Inflammatory macrophage treated with lipopolysaccharide for 4 hours (primary cell): ENCODE results near the gene PTPRZ1.

Source experiments
- DNase-seq: peaks from one replicate; pipeline ENCODE4 v3.0.0-alpha.2; 2020

PTPRZ1 gene

DNA sequence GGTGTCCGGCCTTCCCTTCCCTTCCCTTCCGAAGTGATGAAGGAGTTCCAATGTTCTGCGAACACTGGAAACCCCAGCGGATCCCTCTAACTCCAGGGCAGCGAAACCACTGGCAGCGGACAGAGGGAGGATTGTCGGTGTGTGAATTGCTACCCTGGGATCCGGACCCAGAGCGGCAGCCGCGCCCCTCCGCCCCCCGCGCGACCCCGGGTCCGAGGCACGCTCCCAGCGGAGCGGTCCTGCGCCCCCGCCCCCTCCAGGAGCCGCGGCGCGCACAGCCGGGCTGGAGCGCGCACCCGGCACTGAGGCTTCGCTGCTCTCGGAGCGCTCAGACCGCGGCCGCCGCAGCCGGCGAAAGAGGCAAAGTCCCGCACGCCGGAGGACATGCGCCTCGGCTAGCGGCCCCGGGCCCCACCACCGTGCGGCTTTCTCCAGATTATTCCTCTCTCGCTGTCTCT, at the start of gene PTPRZ1:
TSS of gene PTPRZ1 (plus strand) at position 331 of the 458 bp plus-strand sequence. CDS start 339 bp downstream, outside the sequence.
- no peak for DNase-seq

DNA sequence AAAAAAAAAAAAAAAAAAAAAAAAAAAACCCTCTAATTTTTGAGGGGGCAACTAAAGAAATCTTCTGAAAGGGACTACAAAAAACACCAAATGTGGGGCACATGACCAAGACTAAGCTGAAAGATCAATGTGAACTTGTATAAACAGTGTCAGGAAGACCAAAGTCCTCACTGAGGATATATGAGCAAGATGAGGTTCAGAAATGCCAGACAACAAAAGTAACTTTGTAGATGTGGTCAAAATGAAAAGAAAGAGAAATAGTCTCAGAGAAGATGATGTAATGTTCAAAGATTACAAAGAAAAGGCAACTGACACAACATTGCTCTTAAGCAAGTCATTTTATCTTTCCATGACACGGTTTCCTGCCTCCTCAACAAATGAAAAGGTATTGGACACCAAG, 48.7 kb upstream of the PTPRZ1 start:
- DNase-seq = no peak

DNA sequence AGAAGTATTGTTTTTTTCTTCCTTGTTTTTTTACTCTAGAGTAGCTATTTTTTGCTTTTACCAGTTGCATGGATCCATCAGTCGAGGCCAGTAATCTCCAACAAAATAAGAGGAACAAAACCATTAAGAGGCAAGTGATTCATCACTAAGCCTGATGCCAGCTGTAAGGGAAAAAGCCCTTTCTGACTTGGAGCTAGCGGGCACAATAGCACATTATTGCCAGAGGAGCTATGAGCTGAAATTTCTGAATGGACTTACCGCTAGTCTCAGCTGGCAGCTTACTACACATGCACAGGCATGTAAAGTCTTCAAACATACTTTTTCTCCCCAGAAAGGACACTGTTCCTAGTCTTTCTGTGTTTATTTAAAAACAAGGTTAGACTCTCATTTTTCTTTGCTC, 41.6 kb upstream of the PTPRZ1 start:
- DNase-seq = no peak

DNA sequence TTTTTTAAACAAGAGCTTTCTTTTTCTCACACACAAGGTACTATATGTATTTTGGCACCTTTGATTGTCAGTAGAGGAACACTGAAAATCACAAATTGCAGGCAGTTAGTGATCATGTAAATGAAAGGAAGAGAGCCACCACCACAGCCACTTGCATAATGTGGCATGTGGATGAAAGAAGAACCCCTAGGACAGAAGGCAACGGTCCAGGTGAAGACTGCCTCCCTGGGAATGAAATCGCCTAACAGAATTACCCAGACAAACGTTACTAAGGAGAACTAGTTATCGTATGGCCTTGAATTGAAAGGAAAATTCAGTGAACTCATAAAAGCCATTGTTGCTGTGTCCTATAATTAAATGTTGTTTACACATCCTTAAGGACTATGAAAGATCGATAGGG, 41.2 kb upstream of the PTPRZ1 start:
- DNase-seq = no peak

DNA sequence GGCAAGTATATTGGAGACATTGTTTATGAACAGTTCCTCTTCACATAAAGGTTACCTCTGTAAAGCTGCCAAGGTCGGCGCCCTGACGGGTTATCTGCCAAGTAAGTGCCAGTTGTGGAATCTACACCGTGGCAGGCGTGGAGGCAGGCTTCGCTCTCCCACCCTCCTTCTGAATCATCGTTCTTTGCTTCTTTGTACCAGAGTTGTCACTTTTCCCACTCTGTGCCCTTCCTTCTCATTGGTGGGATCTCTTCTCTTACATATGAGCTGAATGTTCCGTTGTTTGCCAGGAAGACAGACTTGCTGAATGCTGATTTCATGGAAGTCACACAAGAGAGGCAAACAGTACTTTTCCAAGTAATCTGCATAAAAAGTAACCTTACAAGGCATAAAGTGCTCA, 40.6 kb upstream of the PTPRZ1 start:
- DNase-seq = no peak

DNA sequence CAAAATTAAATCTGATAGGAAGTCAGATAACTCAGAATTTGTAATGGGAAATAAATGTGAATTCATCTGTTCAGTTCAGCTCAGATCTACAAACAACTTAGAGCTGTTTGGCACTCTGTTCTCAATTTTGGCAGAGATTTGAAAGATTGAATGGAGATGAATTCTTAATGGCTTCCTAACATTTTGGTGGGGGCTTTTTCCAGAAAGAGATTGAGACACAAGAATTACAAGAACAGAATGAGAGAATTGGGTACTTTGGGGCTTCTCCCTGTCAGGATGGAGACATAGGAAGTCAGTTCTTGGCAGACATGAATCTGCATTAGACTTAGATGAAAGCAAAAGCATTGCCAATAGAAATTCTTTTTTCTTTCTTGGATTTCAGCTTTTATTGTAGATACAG, 39.0 kb upstream of the PTPRZ1 start:
- no peak for DNase-seq

DNA sequence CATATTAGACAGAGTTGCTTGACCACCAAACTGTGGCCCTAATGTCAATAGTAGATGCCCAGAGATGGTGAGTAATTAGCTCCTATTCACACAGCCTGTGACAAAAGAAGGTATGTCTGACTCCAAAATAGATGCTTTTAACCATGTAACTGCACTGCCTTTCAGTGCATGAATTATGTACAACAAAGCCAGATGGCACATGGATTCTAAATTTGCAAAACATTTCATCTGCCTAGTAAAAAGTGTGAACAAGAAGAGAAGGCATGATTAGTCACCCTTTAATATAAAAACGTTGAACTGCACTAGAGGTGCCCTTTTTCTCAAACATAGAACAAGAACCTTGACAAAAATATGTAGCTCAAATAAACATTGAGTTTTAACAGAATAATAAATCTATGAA, 35.5 kb upstream of the PTPRZ1 start:
- no peak for DNase-seq

DNA sequence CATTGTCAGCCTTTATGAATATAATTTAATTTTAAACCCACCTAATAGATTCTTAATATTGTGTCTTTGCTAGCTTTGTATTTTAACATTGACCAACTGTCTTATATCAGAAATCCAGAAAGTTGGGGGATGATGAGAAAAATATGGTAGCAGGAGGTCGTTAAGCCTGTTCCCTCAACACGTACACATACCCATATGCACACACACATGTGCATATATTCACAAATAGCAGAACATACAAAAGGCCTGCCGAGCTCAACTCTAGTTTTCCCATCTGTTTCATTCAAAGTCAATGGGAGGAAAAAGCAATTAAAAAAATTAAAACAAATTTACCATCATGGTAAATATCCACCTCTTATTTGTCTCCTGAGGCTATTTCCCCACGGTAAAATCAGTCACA, 25.9 kb upstream of the PTPRZ1 start:
- no peak for DNase-seq

DNA sequence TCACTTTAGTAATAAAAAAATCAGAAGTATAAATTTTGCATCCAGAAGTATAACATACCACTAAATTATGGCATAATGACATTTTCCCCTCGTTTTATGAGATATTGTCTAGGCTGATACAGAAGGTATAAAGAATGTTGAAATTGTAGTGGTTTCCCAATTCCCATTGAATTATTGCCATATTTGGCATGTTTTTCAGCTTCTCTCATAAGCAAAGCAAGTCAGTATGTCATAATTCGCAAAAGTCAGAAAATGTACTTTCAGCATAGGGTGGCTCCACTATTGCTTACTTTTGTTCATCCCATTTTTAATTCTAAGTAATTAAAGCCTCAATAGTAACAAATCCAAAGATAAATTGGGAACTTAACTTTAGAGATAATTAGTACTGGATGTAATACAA, 19.7 kb upstream of the PTPRZ1 start:
- no peak for DNase-seq

DNA sequence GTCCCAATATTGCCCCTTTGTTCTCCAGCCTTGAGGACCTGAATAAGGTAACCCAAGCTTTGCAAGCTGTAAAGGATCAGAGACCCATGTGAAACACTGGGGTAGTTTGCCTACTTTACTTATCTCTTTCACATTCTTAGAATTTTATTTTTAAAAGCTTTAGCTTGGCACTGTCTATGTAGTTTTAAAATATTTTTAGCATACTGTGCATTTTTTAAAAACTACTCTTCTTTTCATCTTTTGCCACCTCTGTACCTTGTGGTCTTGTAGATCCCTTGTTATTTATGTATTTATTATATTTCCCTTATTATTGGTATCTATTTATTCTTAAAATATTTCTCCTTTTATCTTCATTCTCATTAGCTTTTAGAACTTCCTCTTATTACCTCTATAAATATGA, 12.0 kb upstream of the PTPRZ1 start:
- DNase-seq = no peak

DNA sequence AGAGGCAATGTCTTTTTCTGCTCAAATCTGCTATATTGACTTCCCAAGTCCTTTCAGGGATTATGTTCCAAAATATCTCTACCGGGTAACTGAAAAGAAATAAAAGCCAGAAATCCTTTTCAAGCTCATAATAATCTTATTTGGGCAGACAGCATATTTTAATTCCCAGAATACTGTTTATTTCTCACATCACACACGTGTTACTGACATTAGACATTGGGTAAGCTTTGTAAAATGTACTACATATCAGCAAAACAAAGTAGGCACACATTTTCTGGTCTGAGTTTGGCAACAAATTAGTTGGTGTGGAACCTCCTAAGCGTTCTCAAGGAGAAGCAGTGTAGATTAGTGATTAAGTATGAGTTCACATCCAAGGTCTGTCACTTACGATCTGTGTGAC, 10.4 kb upstream of the PTPRZ1 start:
- DNase-seq = no peak

DNA sequence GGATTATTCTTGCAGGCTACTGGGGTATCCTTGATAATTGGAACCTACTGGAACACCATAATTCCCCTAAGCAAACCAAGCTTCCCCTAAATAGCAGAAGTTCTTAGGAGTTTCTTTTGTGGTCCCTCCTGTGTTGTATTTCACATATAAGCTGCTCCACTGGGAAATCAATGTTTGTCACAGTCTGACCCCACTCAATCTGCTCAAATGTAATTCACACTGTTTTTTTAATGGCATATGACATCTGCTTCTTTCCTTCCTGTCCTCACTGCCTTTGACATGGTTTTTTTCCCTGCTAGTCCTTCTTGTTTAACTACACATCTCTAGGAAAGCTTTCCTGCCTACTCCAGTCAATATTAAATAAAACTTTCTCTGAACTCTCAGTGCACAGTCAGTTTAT, 1.8 kb upstream of the PTPRZ1 start:
- DNase-seq = no peak

DNA sequence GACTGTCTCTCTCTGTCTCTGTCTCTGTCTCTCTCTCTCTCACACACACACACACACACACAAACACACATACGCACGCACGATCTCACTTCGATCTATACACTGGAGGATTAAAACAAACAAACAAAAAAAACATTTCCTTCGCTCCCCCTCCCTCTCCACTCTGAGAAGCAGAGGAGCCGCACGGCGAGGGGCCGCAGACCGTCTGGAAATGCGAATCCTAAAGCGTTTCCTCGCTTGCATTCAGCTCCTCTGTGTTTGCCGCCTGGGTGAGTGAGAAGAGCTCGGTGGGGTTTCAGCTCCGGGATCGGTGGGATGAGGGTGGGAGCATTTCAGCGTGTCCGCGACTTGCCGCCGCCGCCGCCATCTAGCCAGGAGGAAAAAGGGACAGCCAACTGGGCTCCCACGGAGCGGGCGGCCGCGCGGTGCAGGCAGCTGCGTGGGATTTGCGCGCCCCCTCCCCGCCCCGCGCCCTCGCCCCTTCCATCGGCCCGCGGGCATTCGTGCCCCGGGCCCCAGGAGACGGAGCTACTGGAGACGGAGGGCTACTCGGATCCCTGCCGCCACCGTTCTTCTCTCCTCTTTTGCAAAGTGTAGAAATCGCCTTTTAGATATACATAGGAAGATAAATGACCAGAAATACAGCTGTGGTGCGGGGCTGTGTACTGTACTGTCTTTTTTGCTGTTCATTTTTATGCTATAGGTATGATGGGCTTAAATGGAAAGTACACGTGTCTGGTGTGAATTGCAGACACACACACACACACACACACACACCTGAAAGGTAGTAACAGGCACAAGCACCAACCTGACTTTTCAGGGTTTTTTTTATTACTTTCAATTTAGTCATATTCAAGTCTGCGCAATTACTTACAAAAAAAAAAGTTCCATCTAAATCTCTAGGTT, 581 bp downstream of the PTPRZ1 start:
- DNase-seq = no peak

DNA sequence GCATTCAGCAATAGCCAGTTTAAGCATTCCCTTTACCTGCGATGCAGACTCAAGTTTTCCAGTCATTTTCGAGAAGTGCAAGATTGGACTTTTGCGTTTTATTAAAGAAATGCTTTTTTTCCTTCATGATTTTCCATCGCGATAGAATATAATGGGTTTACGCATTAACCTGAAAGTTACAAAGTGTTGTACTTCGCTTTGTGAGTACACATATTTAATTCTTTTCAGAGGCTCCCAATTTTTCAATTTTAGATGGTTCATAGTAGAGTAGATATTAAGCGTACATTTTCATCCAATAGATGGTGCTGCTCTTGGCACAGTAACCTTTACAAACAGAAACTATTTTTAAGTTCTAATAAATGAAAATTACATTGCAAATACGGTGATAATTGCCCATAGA, 1.3 kb downstream of the PTPRZ1 start:
- DNase-seq = no peak

DNA sequence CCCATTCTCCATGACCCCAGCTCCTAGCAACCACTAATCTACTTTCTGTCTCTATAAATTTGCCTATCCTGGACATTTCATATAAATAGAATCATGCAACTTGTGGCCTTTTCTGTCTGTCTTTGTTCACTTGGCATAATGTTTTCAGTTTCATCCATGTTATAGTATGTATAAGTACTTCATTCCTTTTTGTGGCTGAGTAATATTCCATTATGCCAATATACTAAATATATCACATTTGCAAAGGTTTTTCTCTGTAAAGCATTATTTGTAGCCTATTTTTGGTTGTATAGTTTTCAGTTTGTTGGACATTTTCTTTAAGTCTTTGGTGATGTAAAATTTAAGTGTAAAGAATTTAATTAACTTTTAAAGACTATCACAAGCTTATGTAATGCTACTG, 2.2 kb downstream of the PTPRZ1 start:
- no peak for DNase-seq

DNA sequence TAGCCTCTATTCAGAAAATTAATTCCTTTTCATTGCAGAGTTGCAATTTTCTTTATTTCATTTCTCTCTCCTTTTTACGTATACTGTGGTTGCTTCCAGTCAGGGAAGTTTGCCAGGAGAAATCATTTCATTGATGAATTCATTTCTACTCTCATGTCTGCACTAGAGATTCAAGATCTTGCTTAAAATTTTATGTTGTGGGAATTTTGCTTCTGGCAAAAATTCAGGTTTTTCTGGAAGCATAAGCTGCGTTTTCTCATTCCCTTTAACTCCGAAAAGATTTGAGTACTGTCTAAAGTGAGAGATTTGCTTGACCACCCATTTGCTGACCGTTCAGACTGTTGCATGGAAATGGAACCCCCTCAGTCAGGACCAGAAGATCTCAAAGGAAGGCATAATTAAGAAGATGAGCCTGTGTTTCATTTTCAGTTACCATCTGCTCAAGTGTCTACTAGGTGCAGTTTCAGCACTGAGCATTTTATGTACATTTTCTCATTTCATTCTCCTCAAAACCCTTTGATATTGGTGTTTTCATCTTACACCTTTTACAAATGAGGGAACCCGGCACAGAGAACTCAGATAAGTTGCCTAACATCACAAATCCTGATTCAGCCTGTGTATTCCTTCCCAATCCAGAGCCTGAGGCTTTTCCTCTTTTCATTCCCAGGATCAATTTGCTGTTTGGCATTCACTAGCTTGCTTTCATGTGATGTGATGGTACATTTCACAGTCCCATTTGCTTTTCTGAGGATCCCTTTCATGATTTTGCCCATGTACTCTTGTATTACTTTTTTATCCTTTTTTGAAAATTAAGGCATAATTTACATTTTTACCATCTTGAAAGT, 3.9 kb downstream of the PTPRZ1 start:
- DNase-seq = no peak

DNA sequence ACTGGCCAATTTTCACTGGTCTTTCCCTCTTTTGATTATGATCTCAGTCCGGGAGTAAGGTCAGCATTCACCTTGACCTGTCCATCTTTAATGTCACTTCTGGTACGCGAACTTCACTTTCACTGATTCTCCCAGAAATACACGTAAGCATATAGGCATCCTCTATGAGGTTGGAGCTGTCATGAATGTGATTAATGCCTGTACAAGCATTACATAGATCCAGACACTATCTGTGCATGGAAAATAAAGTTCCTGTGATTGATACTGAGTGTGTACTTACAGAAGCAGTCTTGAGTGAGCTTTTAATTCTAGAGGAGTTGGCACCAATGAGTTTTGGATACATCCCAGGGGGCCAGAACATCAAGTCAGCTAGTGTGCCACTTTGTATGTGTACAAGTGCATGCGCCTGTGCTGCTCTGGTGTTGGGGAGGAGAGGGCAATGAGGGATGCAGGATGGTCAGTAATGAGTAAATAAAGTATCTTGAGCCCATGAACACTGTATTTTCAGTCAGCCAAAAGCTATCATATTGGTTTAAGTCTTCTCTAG, 6.0 kb downstream of the PTPRZ1 start:
- DNase-seq = no peak

DNA sequence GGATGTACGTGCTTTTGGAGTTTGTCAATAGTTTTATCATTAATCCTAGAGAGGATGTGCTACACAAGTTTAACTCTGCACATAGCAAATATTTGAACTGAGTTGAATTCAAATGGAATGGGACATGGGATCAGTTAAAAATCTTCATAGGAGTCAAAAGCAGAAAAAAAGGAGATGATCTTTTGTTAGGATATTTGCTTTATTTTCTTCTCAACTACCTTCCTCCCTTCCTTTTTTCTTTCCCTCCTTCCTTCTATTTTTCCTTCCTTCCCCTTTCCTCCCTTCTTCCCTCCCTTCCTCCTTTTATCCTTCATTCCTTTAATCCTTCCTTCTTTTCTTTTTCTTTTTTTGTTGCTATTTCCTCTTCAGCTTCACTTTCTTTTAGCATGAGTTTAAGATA, 6.6 kb downstream of the PTPRZ1 start:
- no peak for DNase-seq

DNA sequence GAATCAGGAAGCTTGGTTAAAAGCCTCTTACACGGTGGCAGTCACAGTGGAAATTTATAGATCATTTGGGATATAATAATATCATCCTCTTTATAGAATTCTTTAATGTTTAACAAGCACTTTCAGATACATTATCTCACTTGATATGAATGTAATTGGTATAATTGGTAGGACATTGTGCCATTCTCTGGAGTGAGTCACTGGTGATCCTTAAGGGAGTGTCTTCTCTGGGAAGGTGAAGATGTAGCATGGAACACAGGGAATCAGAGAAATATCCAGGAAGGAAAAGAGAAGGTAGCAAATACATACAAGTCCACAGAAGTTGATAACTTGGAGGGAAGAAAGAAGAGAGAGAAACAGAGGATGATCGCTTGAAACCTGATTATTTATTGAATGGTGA, 9.8 kb downstream of the PTPRZ1 start:
- no peak for DNase-seq

DNA sequence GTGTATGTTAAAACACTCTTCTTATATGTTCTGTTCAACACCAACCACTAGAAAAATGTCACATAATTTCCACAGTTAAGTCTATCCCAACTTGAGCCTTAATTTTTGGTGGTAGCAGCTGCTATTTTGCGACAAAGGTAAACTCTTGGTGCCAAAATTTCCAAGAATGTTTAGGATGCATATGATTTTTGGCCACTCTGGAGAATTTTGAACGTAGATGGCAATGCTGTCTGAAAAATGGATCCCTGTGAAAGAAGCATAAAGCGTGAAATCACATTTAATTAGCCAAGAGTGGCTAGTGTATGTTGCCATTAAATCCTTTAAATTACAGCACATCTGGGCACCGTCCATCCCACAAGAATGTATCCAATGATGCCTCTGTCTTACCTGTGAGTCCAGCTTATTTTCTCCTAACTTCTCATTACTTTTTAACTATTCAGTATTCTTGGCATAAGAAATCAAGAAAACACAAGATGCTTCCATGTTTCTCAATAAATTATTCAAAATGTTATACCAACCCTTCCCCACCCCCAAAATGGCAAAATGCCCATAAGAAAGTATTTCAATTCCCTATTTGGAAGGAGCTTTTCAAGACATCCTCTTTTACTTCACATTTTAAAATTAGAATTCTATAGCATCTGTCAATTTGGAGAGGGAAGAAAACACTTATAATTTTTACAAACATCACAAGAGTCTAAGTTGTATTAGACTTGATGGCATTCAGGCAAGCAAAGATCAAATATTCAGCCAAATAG, 12.4 kb downstream of the PTPRZ1 start:
- DNase-seq = no peak

DNA sequence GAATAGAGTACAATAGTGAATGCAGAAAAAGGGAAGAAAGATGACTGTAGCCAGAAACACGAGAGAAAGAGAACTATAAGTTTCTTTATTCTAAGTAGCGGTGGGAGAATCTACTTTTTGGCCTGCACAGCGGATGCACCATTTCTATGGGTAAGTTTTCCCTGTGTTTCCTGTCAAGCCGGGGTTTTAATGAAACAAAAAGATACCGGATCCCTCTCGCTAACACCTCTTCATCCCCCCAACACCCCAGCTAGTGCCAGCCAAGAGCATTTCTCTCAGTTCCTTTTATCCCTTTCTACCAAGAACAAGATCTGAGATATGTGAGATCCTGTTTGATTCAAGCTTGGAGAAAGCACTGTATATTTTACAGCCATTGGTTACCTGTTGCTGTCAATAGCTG, 14.7 kb downstream of the PTPRZ1 start:
- no peak for DNase-seq

DNA sequence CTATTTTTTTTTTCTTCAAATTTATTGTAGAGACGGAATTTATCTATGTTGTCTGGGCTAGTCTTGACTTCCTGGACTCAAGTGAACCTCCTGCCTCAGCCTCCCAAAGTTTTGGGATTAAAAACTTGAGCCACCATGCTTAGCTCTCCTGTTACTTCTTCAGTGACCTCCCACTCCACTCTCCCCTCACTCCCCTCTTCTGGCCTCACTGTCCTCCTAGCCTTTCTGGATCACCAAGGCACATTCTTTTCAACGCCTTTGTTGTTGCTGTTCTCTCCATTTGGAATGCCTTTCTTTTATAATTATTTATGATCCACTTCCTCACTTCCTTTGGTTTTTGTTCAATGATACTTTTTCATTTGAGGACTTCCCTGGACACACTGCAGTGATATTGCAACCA, 17.9 kb downstream of the PTPRZ1 start:
- DNase-seq = no peak

DNA sequence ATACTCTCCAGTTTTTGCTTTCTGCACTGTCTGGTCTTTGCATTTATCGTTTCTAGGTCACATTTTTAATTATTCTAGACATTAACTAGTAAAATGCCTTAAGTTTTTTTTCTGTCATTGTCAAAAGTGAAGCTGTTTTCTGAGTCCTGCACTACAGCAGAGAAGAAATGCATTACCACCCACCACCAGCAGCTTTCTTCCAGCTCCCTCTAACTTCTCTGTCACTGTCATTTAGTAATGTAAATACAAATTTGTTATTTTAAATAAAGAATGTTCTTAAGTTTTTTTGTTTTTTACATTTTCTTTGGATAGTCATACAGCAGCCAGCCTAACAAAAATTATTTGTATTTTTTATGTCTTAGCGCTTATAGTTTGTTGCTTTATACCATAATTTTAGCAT, 18.8 kb downstream of the PTPRZ1 start:
- DNase-seq = no peak
